Measurements from ENCODE around the gene ENG.

DNA sequence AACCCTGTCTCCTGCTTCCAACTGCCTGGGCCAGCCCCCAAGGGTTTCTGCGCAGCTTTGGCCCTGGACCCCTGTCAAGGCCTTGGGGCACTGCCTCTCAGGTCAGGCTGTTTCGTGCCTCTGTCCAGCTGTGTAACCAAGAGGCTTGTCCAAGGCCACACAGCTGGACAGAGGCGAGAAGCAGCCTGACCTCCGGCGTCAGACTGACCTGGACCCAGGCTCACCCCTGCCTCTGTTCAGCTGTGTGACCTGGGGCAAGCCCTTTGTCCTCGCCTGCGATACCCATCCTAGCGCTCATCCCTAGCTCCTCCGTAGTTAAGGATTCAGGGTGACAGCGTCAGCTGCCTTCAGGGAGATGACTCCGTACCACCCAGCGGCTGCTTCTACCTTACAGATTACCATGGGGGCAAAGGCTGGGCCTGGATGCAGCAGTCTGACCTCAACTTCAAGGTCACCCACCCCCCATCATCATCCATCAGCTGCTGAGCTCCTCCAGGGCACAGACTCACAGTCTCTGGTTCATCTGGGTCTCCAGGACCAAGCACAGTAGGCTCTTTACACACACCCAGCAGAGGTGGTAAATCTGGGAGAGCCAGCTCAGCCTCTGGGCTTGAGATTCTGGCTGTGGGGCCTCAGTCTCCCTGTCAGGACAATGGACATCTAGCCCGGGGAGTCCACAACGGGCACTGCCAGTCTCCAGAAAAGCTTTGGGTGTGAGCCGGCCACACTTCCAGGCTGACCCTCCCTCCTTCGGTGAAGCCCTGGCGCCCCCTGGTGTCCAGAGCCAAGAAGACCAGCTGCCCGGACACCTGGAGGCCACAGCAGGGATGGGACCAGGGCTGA, 15.1 kb upstream of the ENG start:
- TF ChIP-seq, protein P1, sequence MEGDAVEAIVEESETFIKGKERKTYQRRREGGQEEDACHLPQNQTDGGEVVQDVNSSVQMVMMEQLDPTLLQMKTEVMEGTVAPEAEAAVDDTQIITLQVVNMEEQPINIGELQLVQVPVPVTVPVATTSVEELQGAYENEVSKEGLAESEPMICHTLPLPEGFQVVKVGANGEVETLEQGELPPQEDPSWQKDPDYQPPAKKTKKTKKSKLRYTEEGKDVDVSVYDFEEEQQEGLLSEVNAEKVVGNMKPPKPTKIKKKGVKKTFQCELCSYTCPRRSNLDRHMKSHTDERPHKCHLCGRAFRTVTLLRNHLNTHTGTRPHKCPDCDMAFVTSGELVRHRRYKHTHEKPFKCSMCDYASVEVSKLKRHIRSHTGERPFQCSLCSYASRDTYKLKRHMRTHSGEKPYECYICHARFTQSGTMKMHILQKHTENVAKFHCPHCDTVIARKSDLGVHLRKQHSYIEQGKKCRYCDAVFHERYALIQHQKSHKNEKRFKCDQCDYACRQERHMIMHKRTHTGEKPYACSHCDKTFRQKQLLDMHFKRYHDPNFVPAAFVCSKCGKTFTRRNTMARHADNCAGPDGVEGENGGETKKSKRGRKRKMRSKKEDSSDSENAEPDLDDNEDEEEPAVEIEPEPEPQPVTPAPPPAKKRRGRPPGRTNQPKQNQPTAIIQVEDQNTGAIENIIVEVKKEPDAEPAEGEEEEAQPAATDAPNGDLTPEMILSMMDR (conservative IDR thresholded peaks at IDR 0.05 in 1 of 2, IDR thresholded peaks at IDR 0.05 in 1 of 2; ENCODE audit: extremely low read depth in 1 of 2, insufficient read depth in 1 of 2, low read depth in 1 of 2, low read length in 2 of 2) = peak; percentile 76 to 89
- no peak for TF ChIP-seq EZH2 (IDR thresholded peaks at IDR 0.05; ENCODE audit: borderline replicate concordance, low read length)
